ENCODE results near the gene ANKRD13B.
A peak's percentile ranks its signal among the peaks of the same experiment; 100 is the strongest.

ANKRD13B gene

GRCh38 chr17:29640413-29640812, 47.5 kb downstream of the ANKRD13B start:
- peak; percentile 64 for DNase-seq (ENCODE audit: low read depth)
- TF ChIP-seq CTCF (IDR thresholded peaks at IDR 0.05; ENCODE audit: low read length, missing control alignments) = no peak

DNA sequence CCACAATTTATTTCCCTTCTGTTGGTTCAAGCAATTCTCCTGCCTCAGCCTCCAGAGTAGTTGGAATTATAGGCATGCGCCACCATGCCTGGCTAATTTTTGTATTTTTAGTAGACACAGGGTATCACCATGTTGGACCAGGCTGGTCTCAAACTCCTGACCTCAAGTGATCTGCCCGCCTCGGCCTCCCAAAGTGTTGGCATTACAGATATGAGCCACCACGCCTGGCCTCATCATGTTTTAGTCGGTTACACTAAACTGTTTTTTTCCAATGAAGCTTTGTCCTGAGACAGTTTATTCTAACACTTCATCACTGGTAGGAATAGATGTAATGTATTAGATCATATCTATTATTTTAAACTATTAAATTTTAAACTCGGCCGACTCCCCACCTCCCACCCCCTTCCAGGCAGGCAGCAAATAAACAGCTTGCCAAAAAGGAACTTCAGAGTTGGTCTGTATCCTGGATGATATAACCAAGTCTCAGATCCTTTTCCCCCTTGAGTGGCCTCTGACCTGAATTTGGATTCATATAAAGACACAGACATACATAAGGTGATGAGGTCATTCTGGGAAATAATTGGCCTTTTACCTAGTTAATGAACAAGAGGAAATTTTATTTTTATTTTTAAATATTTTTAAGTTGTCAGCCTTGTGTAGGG, 48.2 kb downstream of the ANKRD13B start:
- no peak for DNase-seq (ENCODE audit: low read depth)
- no peak overlapping the region for H3K4me3 ChIP-seq (replicated peaks; ENCODE audit: low read depth, low read length)
- no peak for TF ChIP-seq CTCF (IDR thresholded peaks at IDR 0.05; ENCODE audit: low read length, missing control alignments)

More at GRCh38 chr17:29640413-29640812, 47.5 kb downstream of the ANKRD13B start:
- no peak overlapping the region for H3K4me3 ChIP-seq (replicated peaks; ENCODE audit: low read depth, low read length)

DNA sequence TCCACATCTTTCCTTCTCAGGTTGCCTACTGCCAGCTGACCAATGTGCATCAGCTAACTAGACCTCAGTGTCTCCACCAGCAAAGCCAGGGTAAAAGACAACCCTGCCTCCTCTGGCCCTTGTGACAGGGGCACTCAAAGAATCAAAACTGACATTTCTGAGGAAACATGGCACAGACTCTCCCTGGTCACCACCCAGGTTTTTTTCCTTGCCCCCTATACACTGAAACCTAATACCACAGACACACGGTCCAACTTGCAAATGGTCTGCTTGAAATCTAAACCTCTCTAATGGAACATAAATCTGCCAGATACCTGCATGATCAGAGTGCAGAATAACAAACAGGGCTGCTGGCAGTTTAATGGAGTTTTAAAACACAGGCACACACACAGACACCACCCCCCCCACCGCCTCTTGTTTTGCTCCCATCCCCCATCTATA, 49.3 kb downstream of the ANKRD13B start:
- TF ChIP-seq CTCF (IDR thresholded peaks at IDR 0.05; ENCODE audit: low read length, missing control alignments) = no peak
- no peak for DNase-seq (ENCODE audit: low read depth)
- H3K4me3 ChIP-seq (replicated peaks; ENCODE audit: low read depth, low read length) = no peak overlapping the region

DNA sequence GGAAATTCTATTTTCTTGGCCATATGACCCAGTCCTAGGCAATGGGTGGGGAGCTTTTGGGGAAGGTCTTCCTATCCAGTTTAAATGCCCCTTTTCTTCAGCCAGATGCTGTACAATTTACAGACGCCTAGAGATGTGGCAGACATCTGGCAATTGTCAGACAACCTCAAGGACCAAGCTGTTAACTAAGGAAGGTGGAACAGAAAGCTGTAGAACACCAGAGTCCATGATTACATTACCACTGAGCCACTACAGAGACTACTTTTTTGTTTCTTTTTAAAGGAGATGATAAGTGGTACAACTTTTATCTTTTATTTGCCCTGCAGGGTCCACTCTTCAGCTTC, 50.9 kb downstream of the ANKRD13B start:
- no peak for DNase-seq (ENCODE audit: low read depth)
- TF ChIP-seq CTCF (IDR thresholded peaks at IDR 0.05; ENCODE audit: low read length, missing control alignments) = no peak
- no peak overlapping the region for H3K4me3 ChIP-seq (replicated peaks; ENCODE audit: low read depth, low read length)

DNA sequence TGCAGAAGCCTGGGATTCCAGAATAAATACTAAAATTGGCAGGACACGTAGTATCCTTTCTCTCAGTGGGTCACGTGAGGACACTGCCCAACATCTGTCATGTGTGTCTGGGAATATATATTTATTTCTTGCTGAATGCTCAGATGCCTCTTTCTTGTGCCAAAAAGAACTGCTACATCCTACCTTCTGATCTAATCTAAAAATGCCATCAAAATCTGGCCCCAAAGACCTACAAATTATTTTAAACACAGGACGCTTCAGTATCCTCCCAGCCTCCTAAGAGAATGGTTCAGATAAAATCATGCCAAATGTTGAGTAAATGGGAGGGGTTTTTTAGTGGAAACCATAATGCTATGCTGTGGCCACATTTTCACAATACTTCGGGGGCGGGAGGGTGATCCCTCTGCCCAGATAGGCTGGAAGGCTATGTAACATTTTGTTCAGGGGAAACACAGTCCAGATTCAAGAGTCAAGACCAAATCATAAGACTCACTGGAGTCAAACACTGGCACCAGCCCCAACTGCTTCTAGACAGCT, 52.7 kb downstream of the ANKRD13B start:
- no peak overlapping the region for H3K4me3 ChIP-seq (replicated peaks; ENCODE audit: low read depth, low read length)
- DNase-seq (ENCODE audit: low read depth) = peak; percentile 96

GRCh38 chr17:29648005-29648404, 55.1 kb downstream of the ANKRD13B start:
- no peak for TF ChIP-seq CTCF (IDR thresholded peaks at IDR 0.05; ENCODE audit: low read length, missing control alignments)
- DNase-seq (ENCODE audit: low read depth) = no peak
- no peak overlapping the region for H3K4me3 ChIP-seq (replicated peaks; ENCODE audit: low read depth, low read length)

More for the DNA sequence above, 52.7 kb downstream of the ANKRD13B start:
- TF ChIP-seq CTCF (IDR thresholded peaks at IDR 0.05; ENCODE audit: low read length, missing control alignments) = no peak

GRCh38 chr17:29649359-29649758, 56.4 kb downstream of the ANKRD13B start:
- no peak for DNase-seq (ENCODE audit: low read depth)
- H3K4me3 ChIP-seq (replicated peaks; ENCODE audit: low read depth, low read length) = no peak overlapping the region
- TF ChIP-seq CTCF (IDR thresholded peaks at IDR 0.05; ENCODE audit: low read length, missing control alignments) = no peak

All from fibroblast of pulmonary artery (primary cell).